GM20000 (cell line): ENCODE results near the gene EPB41.

Experiments
- DNase-seq: peaks from one replicate; pipeline ENCODE4 v3.0.0; 2012; ENCODE audit warnings: low spot score
- TF ChIP-seq, protein P1 (sequence below): IDR thresholded peaks from 2 replicates; pipeline ENCODE4 v1.5.1; 2012; ENCODE audit warnings: mild to moderate bottlenecking, control low read depth; ENCODE audit errors: extremely low read depth, missing control alignments

The EPB41 gene

DNA sequence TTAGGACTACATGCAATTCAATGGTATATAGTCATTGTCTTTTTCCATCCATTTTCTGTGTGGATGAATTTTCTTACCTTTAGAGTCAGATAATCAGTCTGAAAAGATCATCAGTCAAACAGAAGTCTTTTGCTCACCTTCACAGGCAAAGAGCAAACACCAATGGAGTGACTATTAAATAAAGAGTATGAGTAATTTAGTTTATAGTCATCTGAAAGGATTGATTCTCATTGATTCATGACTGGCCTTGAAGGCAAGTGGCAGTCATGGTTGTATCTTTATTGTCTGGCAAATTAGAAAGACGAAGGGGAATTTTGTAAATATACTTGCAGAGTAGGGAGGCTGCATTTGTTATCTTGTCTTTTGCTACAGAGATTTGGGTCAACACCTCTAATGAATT is 89.9 kb downstream of the EPB41 start:
- TF ChIP-seq, protein P1, sequence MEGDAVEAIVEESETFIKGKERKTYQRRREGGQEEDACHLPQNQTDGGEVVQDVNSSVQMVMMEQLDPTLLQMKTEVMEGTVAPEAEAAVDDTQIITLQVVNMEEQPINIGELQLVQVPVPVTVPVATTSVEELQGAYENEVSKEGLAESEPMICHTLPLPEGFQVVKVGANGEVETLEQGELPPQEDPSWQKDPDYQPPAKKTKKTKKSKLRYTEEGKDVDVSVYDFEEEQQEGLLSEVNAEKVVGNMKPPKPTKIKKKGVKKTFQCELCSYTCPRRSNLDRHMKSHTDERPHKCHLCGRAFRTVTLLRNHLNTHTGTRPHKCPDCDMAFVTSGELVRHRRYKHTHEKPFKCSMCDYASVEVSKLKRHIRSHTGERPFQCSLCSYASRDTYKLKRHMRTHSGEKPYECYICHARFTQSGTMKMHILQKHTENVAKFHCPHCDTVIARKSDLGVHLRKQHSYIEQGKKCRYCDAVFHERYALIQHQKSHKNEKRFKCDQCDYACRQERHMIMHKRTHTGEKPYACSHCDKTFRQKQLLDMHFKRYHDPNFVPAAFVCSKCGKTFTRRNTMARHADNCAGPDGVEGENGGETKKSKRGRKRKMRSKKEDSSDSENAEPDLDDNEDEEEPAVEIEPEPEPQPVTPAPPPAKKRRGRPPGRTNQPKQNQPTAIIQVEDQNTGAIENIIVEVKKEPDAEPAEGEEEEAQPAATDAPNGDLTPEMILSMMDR: no peak
- DNase-seq: no peak

DNA sequence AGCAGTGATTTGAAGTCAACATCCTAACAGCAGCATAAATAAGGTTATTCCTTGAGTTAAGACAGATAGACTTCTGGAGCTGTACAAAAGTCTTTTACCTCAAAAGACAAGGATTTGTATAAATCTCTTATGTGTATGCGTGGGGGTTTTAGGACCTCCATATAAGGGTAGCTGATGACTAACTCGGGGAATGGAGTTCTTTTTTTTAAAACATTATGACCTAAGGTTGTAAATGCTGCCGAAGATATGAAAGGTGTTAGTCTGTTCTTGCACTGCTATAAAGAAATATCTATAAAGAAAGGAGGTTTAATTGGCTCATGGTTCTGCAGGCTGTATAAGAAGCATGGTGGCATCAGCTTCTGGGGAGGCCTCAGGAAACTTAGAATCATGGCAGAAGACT is 90.4 kb downstream of the EPB41 start:
- DNase-seq: no peak

DNA sequence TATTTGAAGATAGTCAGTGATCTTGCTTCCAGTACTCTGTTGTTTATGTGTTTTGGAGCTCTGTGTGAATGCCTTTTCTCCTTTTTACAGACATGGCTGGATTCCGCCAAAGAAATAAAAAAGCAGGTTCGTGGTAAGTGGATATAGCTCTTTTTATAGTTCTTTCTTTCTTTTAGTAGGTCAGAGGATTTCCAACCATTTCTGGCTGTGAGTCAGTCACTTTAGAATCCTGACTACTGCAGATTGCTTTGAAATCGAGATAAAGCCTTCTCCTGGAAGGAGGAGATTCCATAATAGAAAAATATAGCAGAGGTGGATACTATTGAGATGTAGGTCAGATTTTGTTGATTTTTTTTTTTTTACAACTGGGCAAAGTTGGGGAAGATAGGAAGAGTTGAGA is 97.4 kb downstream of the EPB41 start:
- TF ChIP-seq, protein P1: no peak
- DNase-seq: no peak

More for the DNA sequence above, 90.4 kb downstream of the EPB41 start:
- TF ChIP-seq, protein P1: no peak

DNA sequence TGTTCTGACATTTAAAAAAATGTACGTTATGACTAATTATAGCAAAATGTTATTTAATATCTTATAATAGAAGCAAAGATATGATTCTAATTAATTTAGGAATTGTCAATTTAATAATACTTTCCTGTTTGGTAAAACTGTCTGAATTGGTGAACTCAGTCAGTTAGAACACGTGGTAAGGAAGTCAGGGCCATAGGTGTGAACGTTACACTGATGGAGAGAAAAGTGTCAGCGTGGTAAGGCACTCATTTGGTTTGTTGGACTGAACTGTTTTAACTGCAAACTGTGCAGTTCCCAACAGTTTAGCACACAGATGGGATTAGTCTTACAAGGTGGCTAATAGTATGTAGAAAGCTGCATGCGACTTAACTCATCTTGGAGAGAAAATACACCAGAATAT is 102.9 kb downstream of the EPB41 start:
- TF ChIP-seq, protein P1: no peak
- no peak for DNase-seq

DNA sequence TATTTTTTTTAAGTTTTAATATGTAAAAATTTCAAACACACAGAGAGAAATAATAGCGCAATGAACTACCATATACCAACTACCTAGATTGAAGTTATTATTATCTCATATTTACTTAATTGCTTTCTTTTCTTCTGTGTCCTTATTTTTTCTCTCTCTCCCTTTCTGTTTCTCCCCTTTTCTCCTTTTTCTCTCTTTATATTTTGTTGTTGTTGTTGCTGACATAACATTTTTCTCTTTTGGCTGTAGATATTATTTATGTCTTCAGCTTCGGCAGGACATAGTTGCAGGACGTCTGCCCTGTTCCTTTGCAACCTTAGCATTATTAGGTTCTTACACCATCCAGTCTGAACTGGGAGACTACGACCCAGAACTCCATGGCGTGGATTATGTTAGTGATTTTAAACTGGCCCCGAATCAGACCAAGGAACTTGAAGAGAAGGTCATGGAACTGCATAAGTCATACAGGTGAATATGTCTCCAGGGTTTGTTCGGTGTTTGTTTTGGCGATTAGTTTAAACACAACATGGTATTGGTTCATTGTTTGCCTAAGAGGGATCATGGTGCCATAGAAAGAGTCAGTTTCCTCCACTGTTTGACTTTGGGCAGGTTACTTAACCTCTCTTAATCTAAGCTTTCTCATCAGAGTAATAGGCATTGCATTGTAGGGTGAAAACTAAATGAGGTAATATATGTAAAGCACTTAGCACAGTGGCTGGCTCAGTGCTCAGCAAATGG is 103.8 kb downstream of the EPB41 start:
- no peak for DNase-seq

DNA sequence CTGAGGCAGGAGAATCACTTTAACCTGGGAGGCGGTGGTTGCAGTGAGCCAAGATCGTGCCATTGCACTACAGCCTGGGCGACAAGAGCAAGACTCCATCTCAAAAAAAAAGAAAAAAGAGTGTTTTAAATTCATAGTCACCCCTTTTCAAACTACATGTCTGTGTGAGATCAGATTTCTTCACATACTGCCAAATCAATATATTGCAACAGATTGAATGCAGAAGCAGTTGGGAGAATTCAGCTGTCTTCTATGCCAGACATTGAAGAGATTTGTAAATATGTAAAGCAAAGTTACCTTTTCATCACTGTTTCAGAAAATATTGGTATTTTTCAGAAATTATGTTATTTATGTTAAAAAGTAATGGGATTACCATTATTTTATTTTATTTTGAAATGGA is 108.3 kb downstream of the EPB41 start:
- TF ChIP-seq, protein P1: no peak
- DNase-seq: no peak

More for the DNA sequence above, 103.8 kb downstream of the EPB41 start:
- TF ChIP-seq, protein P1: no peak

DNA sequence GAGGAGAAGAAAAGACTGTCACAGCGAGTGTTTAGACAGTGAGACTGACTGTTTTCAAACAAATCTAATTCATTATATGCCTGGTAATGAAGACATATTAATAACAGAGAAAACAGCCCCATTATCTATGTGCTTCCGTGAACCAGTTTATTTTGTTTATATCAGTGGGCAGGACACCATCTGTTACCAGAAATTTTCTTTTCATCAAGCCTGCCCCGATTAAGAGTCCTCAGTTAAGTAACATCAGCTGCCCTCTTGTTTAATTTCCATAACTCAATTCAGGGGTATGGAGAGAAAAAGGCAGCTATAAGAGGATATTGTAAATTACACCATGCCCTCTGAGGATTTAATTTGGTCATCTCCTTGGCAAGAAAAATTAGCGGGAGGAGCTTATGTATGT is 115.3 kb downstream of the EPB41 start:
- TF ChIP-seq, protein P1: no peak
- no peak for DNase-seq
